Tibial artery (tissue), 4 donors: ENCODE data around the gene TCTN2.

Experiments
- DNase-seq, 2 donors: peaks; one replicate each; pipeline ENCODE4 v3.0.0-alpha.2; 2019
- H3K27ac ChIP-seq, 2 donors: fragments of 200-600 bp; sonication (generic) in 1 of 2; 1 replicate in 1 of 2; 2 replicates in 1 of 2; pipeline ENCODE4 v1.5.1; 2018 to 2019; ENCODE audit warnings: mild to moderate bottlenecking in 1 of 2
- H3K27me3 ChIP-seq, 2 donors: fragments of 200-600 bp; sonication (generic) in 1 of 2; one replicate each; pipeline versions ENCODE4 v1.5.1 to v1.6.0; 2016 to 2019
- H3K36me3 ChIP-seq, 3 donors: fragments of 200-600 bp; sonication (generic) in 2 of 3; one replicate each; pipeline ENCODE4 v1.5.1; 2016 to 2019; ENCODE audit warnings: mild to moderate bottlenecking in 2 of 3
- H3K4me1 ChIP-seq, 4 donors: fragments of 200-600 bp; sonication (generic) in 2 of 4; 1 replicate in 3 of 4; 2 replicates in 1 of 4; pipeline ENCODE4 v1.5.1; 2016 to 2019
- H3K4me3 ChIP-seq, 2 donors: fragments of 200-600 bp; sonication (generic) in 1 of 2; 1 replicate in 1 of 2; 2 replicates in 1 of 2; pipeline ENCODE4 v1.5.1; 2018 to 2019; ENCODE audit warnings: mild to moderate bottlenecking in 2 of 2
- H3K9me3 ChIP-seq, 3 donors: fragments of 200-600 bp; sonication (generic) in 1 of 3; one replicate each; pipeline ENCODE4 v1.5.1; 2016 to 2019
- CTCF ChIP-seq, 2 experiments: fragments of 200-600 bp in 1 of 2; fragments of 450-650 bp in 1 of 2; IDR thresholded peaks; one replicate each; pipeline ENCODE4 v1.5.1; 2017 to 2019; ENCODE audit warnings: antibody characterized with exemption in 2 of 2, mild to moderate bottlenecking in 1 of 2, moderate library complexity in 1 of 2
- intact Hi-C: fragments of 100-400 bp; cut with DNase I; formaldehyde crosslinking; loops from one replicate; pipeline ENCODE4 v1.15.0; 2023; ENCODE audit warnings: low total_unique reads

The TCTN2 gene

DNA sequence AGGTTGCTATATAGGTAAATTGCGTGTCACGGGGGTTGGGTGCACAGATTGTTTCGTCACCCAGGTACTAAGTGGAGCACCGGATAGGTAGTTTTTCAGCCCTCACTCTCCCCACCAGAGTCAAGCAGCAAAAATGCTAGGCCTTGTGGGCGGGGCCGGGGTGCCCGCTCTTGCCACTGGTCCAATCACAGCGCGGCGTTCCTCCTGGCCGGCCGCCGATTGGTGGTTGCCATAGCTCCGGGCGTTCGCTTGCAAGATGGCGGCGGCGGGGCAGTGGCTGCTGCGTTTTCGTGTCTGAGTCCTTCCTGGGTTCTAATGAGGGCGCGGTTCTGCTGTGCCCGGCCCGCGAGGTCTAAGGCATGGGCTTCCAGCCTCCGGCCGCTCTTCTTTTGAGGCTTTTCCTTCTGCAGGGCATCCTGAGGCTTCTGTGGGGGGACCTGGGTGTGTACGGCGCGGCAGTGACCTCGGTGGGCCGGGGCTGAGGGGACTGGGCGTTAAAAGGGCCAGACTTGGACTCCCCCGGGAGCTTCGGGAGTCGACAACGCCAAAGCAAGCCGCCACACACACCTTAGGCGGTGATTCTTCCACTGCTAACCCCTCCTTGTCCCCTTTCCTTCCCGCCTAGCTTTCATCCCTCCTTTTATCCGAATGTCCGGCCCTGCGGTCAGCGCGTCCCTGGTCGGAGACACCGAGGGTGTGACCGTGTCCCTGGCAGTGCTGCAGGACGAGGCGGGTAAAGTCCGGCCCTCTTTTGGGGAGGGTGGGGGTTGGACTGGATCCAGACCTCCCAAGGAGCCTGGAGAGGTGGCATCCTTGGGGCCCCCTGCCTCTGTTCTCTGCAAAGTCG is at the start of gene TCTN2:
Gene TCTN2 (plus strand): TSS at position 232 of the 847 bp plus-strand sequence. CDS start 128 bp downstream, at position 360.
- Histone ChIP-seq H3K27me3 (no peaks in the 10 kb centered on the region), H3K36me3 (peaks cover 3 to 27% (median 23%) of the 10 kb centered on the region in 3 donors), H3K9me3 (no peaks in the 10 kb centered on the region), H3K4me3 (peak within 1 kb of the TSS; percentile 79 to 88), H3K27ac (peak within 1 kb of the TSS; percentile 63 to 70), H3K4me1 (peaks cover 0 to 19% (median 5%) of the 10 kb centered on the region in 4 donors)
- intact Hi-C loops, result no loop called here
- peak; percentile 96 for DNase-seq
- no peak for TF ChIP-seq CTCF (IDR thresholded peaks at IDR 0.05)

GRCh38 chr12:123621619-123622530 is 49.0 kb upstream of the TCTN2 start:
- intact Hi-C loops, result no loop called here
- Histone ChIP-seq H3K4me3 (no peak overlapping the region), H3K9me3 (no peaks in the 10 kb centered on the region), H3K36me3 (peaks cover 84 to 100% (median 85%) of the 10 kb centered on the region in 3 donors), H3K27ac (no peak overlapping the region), H3K4me1 (no peaks in the 10 kb centered on the region), H3K27me3 (no peaks in the 10 kb centered on the region)
- no peak for TF ChIP-seq CTCF (IDR thresholded peaks at IDR 0.05)
- no peak for DNase-seq

- peaks cover 25 to 45% (median 33%) of the 10 kb centered on the region in 3 donors for H3K36me3 ChIP-seq
- intact Hi-C loops, result no loop called here
- TF ChIP-seq CTCF (IDR thresholded peaks at IDR 0.05), result no peak
- H3K27me3 ChIP-seq, result no peaks in the 10 kb centered on the region
- H3K4me1 ChIP-seq, result peaks cover 0 to 23% (median 12%) of the 10 kb centered on the region in 4 donors
- H3K9me3 ChIP-seq, result no peaks in the 10 kb centered on the region
- H3K4me3 ChIP-seq, result peak within 1 kb of the TSS; percentile 63 to 70
- DNase-seq, result peak; percentile 95 to 96
- peak within 1 kb of the TSS; percentile 74 to 76 for H3K27ac ChIP-seq
Measured at GRCh38 chr12:123633379-123634141, 37.4 kb upstream of the TCTN2 start, which contains the start of the genes EIF2B1 and GTF2H3. EIF2B1 (minus strand) TSS chr12:123633686; CDS start chr12:123633557, 129 bp downstream. GTF2H3 (plus strand) TSS chr12:123633829; CDS start chr12:123633860, 31 bp downstream.

- Histone ChIP-seq H3K27me3 (no peaks in the 10 kb centered on the region), H3K27ac (peak overlapping the region; percentile 74 to 76), H3K36me3 (peaks cover 20 to 39% (median 27%) of the 10 kb centered on the region in 3 donors), H3K4me1 (peaks cover 0 to 23% (median 12%) of the 10 kb centered on the region in 4 donors), H3K9me3 (no peaks in the 10 kb centered on the region), H3K4me3 (peak overlapping the region; percentile 63 to 70)
- intact Hi-C loops, result no loop called here
- TF ChIP-seq CTCF (IDR thresholded peaks at IDR 0.05), result no peak
- DNase-seq, result no peak
Measured at GRCh38 chr12:123634142-123634561, 36.8 kb upstream of the TCTN2 start.

GRCh38 chr12:123643911-123644310 is 27.0 kb upstream of the TCTN2 start:
- Histone ChIP-seq H3K27me3 (no peaks in the 10 kb centered on the region), H3K4me1 (no peaks in the 10 kb centered on the region), H3K4me3 (no peak overlapping the region), H3K36me3 (peaks cover 16 to 75% (median 30%) of the 10 kb centered on the region in 3 donors), H3K9me3 (no peaks in the 10 kb centered on the region), H3K27ac (no peak overlapping the region)
- TF ChIP-seq CTCF (IDR thresholded peaks at IDR 0.05), result no peak
- DNase-seq, result no peak
- intact Hi-C loops, result no loop called here
